ENCODE data around the gene GLDN.

DNA sequence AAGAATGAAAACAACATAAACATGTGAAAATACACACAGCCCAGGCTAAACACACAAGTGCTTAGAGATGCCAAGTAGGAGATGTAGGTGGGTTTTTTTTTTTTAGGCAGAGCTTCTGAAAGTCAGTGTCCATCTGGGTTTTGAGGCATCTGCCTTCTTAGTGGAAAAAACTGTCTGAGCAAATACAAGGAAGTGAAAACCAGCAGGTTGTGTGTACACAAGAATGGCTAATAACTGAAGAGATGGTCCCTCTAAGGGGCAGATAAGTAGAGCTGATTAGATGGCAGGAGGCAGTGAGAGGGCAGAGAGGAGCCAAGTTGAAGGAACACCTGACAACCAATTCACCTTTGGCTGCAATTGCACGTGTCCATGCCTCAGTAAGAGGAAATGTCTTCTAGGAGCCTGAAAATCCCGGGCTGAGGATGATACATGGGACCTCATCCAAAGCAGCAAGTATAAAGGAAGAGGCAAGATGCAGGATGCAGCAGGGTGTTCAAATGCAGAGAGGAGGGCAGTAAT, 37.9 kb upstream of the GLDN start:
- TF ChIP-seq, protein P1, sequence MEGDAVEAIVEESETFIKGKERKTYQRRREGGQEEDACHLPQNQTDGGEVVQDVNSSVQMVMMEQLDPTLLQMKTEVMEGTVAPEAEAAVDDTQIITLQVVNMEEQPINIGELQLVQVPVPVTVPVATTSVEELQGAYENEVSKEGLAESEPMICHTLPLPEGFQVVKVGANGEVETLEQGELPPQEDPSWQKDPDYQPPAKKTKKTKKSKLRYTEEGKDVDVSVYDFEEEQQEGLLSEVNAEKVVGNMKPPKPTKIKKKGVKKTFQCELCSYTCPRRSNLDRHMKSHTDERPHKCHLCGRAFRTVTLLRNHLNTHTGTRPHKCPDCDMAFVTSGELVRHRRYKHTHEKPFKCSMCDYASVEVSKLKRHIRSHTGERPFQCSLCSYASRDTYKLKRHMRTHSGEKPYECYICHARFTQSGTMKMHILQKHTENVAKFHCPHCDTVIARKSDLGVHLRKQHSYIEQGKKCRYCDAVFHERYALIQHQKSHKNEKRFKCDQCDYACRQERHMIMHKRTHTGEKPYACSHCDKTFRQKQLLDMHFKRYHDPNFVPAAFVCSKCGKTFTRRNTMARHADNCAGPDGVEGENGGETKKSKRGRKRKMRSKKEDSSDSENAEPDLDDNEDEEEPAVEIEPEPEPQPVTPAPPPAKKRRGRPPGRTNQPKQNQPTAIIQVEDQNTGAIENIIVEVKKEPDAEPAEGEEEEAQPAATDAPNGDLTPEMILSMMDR (IDR thresholded peaks at IDR 0.05) = no peak
- TF ChIP-seq POLR2A (IDR thresholded peaks at IDR 0.05) (no peak), EP300 (IDR thresholded peaks at IDR 0.05) (no peak)

Data from sigmoid colon (tissue), 4 donors.